Transverse colon (tissue), 4 donors: ENCODE results near the gene BLOC1S6.

Experiments used
- CTCF ChIP-seq, 5 experiments: fragments of 200-600 bp in 3 of 5; fragments of 450-650 bp in 2 of 5; sonication (generic) in 3 of 5; IDR thresholded peaks; 1 replicate in 2 of 5; 2 replicates in 3 of 5; pipeline ENCODE4 v1.5.1; 2016 to 2017; ENCODE audit warnings: antibody characterized with exemption in 5 of 5, inconsistent platforms in 3 of 5, mild to moderate bottlenecking in 2 of 5, moderate library complexity in 1 of 5
- POLR2A ChIP-seq: fragments of 450-650 bp; IDR thresholded peaks from one replicate; pipeline ENCODE4 v1.6.1; 2016; ENCODE audit warnings: antibody characterized with exemption, mild to moderate bottlenecking, moderate library complexity
- POLR2AphosphoS5 ChIP-seq, 3 donors: sonication (generic); formaldehyde crosslinking; IDR thresholded peaks; one replicate each; pipeline ENCODE4 v1.6.1; 2016; ENCODE audit warnings: antibody characterized with exemption in 3 of 3

- no peak for TF ChIP-seq POLR2A
- no peak for TF ChIP-seq CTCF (IDR thresholded peaks at IDR 0.05)
- TF ChIP-seq POLR2AphosphoS5 (IDR thresholded peaks at IDR 0.05), result no peak
Measured at GRCh38 chr15:45612790-45613415, 25.7 kb downstream of the BLOC1S6 start.
